Naive thymus-derived CD4-positive, alpha-beta T cell (primary cell): ENCODE data around the gene SLC16A14. TPM values are rescaled to one million over a fixed set of nuclear protein-coding genes. Genes with fewer than 3 reads are reported as not detected.

Experiments
- ATAC-seq: fragments of 150-1000 bp; cut with Tn5 transposase; 2 replicates; pipeline ENCODE4 v1.10.0; 2021; ENCODE audit warnings: mild to moderate bottlenecking, moderate library complexity
- CTCF ChIA-PET: fragments of 350-600 bp; sonication (Branson Sonifier 250); formaldehyde crosslinking; loops from one replicate; lab custom pipeline; 2021; ENCODE audit warnings: antibody characterized with exemption; lab: Charles Lee
- POLR2A ChIA-PET: fragments of 350-600 bp; sonication (Branson Sonifier 250); formaldehyde crosslinking; loops from one replicate; lab custom pipeline; 2021; ENCODE audit warnings: antibody characterized with exemption, inconsistent platforms; lab: Charles Lee
- DNase-seq, 9 donors: peaks; one replicate each; pipeline versions ENCODE4 v3.0.0 to v3.0.0-alpha.2; 2020 to 2022; ENCODE audit warnings: mixed read lengths in 1 of 9
- H3K27ac ChIP-seq: one replicate; pipeline ENCODE4 v1.7.0; 2013; ENCODE audit warnings: mild to moderate bottlenecking, low read depth, low read length, moderate library complexity
- H3K27me3 ChIP-seq, 2 donors: one replicate each; pipeline ENCODE4 v1.7.0; 2013; ENCODE audit warnings: low read length in 2 of 2, mild to moderate bottlenecking in 2 of 2, moderate library complexity in 2 of 2; ENCODE audit not compliant: control insufficient read depth in 2 of 2, insufficient read depth in 2 of 2
- H3K36me3 ChIP-seq, 3 experiments: 1 replicate in 2 of 3; 2 replicates in 1 of 3; pipeline ENCODE4 v1.7.0; 2013; ENCODE audit warnings: low read length in 3 of 3, mild to moderate bottlenecking in 3 of 3, moderate library complexity in 1 of 3; ENCODE audit not compliant: insufficient read depth in 3 of 3, control insufficient read depth in 2 of 3
- H3K4me1 ChIP-seq, 2 donors: one replicate each; pipeline ENCODE4 v1.7.0; 2013; ENCODE audit warnings: low read length in 2 of 2, mild to moderate bottlenecking in 2 of 2, moderate library complexity in 1 of 2; ENCODE audit not compliant: control insufficient read depth in 2 of 2, insufficient read depth in 2 of 2
- H3K4me3 ChIP-seq: 2 replicates; pipeline ENCODE4 v1.7.0; 2013; ENCODE audit warnings: mild to moderate bottlenecking, low read length
- H3K9me3 ChIP-seq, 3 experiments: 1 replicate in 2 of 3; 2 replicates in 1 of 3; pipeline ENCODE4 v1.7.0; 2013; ENCODE audit warnings: low read length in 3 of 3; ENCODE audit not compliant: control insufficient read depth in 2 of 3
- H3K27ac Mint-ChIP-seq, 9 donors: one replicate each; pipeline ENCODE4 v1.8.0; 2020 to 2022; ENCODE audit warnings: mixed read lengths in 9 of 9, mild to moderate bottlenecking in 8 of 9, moderate library complexity in 5 of 9, inconsistent platforms in 2 of 9
- H3K27me3 Mint-ChIP-seq, 5 donors: one replicate each; pipeline ENCODE4 v1.8.0; 2021 to 2022; ENCODE audit warnings: mixed read lengths in 5 of 5, mild to moderate bottlenecking in 1 of 5
- H3K36me3 Mint-ChIP-seq, 5 donors: one replicate each; pipeline ENCODE4 v1.8.0; 2020 to 2022; ENCODE audit warnings: mixed read lengths in 5 of 5, mild to moderate bottlenecking in 3 of 5, inconsistent platforms in 1 of 5
- H3K4me1 Mint-ChIP-seq, 7 donors: one replicate each; pipeline ENCODE4 v1.8.0; 2020 to 2022; ENCODE audit warnings: mixed read lengths in 7 of 7, mild to moderate bottlenecking in 3 of 7, inconsistent platforms in 1 of 7
- H3K4me3 Mint-ChIP-seq, 10 donors: one replicate each; pipeline ENCODE4 v1.8.0; 2020 to 2022; ENCODE audit warnings: mild to moderate bottlenecking in 10 of 10, mixed read lengths in 10 of 10, moderate library complexity in 6 of 10, inconsistent platforms in 2 of 10
- H3K9me3 Mint-ChIP-seq, 11 donors: one replicate each; pipeline ENCODE4 v1.8.0; 2020 to 2022; ENCODE audit warnings: mixed read lengths in 11 of 11, mild to moderate bottlenecking in 4 of 11, inconsistent platforms in 1 of 11, moderate library complexity in 1 of 11
- intact Hi-C, 2 donors: fragments of 100-400 bp; cut with micrococcal nuclease; formaldehyde crosslinking; loops; one replicate each; pipeline ENCODE4 v1.15.1; 2023
- polyA plus RNA-seq, 2 donors: library from polyadenylated mRNA; unstranded; fragments of 300-500 nt; fragmentation: Illumina TruSeq; gene quantifications; one replicate each; pipeline ENCODE4 v1.2.3, GENCODE V29; 2021
- total RNA-seq, 6 experiments: library from RNA in 5 of 6; stranded (reverse) in 5 of 6; gene quantifications; 1 replicate in 5 of 6; 2 replicates in 1 of 6; pipeline ENCODE4 v1.2.3 and lab custom pipeline; 2021 to 2026

The SLC16A14 gene
- total and polyA plus RNA-seq, 7 experiments from 2014 or later = 0.14 to 0.58 (median 0.46) TPM

DNA sequence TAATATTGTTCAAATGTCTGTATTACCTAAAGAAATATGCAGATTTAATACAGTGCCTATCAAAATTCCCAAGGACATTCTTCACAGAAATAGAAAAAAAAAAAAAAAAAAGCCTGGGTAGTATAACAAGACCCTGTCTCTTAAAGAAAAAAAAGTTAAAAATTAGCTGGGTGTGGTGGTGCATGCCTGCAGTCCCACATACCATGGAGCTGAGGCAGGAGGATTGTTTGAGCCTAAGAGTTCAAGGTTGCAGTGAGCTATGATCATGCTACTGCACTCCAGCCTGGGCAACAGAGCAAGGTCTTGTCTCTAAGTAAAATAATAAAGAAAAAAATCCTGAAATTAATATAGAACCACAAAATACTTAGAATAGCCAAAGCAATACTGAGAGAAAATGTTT is 51.9 kb downstream of the SLC16A14 start:
- Mint-ChIP-seq H3K36me3 (no peaks in the 10 kb centered on the region), H3K27ac (no peak overlapping the region), H3K9me3 (no peaks in the 10 kb centered on the region), H3K27me3 (peaks cover 0 to 6% (median 0%) of the 10 kb centered on the region in 5 donors), H3K4me1 (no peaks in the 10 kb centered on the region), H3K4me3 (no peak overlapping the region)
- Histone ChIP-seq H3K27me3 (no peaks in the 10 kb centered on the region), H3K4me1 (no peaks in the 10 kb centered on the region), H3K36me3 (no peaks in the 10 kb centered on the region), H3K27ac (no peak overlapping the region), H3K4me3 (no peak overlapping the region), H3K9me3 (no peaks in the 10 kb centered on the region)
- ATAC-seq (no peak), DNase-seq (no peak)
- intact Hi-C loops = no loop called here
- CTCF ChIA-PET = interaction anchor here (0.6 kb wide), 1 partner anchor 168 kb away, joined by 3 read pairs; no protein-coding TSS in a partner anchor
- POLR2A ChIA-PET = no interaction called here

DNA sequence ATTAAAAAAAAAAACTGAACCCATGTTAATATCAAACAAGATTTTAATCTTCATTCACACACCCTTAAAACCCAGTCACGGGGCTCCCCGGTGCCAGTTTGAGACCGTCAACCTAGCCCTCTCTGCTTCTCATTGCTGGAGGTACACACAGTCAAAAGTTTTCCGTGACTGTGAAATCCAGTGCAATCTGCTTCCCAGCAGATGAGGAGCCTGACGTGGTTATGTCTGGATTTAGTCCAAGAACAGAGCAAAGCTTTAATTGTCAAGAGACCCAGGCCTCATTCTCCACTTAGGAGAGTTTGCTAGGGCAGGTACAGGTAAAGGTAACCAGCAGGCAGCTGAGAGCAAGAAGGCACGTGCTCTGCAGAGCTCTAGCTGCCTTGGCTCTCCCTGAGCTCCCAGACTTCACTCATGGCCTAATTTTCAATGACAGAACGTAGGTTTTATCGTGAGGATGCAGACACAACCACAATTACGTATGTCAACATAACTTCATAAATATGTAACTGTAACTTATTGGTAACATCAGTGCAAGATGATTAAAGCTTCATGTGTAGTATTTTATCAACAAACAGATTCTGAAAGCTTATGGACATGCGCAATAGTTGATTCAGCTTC is 56.3 kb downstream of the SLC16A14 start:
- H3K4me1 Mint-ChIP-seq = peaks cover 5 to 11% (median 7%) of the 10 kb centered on the region in 7 donors
- H3K27ac Mint-ChIP-seq = no peak overlapping the region
- Histone ChIP-seq H3K4me3 (no peak overlapping the region), H3K27me3 (no peaks in the 10 kb centered on the region), H3K4me1 (no peaks in the 10 kb centered on the region), H3K9me3 (no peaks in the 10 kb centered on the region), H3K27ac (no peak overlapping the region), H3K36me3 (no peaks in the 10 kb centered on the region)
- no peaks in the 10 kb centered on the region for H3K9me3 Mint-ChIP-seq
- ChIA-PET CTCF (interaction anchor here (0.7 kb wide), 1 partner anchor 10 kb away, joined by 3 read pairs; no protein-coding TSS in a partner anchor), POLR2A (no interaction called here)
- ATAC-seq (no peak), DNase-seq (no peak)
- intact Hi-C loops = no loop called here
- peaks cover 0 to 9% (median 0%) of the 10 kb centered on the region in 5 donors for H3K36me3 Mint-ChIP-seq
- peaks cover 0 to 6% (median 0%) of the 10 kb centered on the region in 5 donors for H3K27me3 Mint-ChIP-seq
- H3K4me3 Mint-ChIP-seq = no peak overlapping the region

DNA sequence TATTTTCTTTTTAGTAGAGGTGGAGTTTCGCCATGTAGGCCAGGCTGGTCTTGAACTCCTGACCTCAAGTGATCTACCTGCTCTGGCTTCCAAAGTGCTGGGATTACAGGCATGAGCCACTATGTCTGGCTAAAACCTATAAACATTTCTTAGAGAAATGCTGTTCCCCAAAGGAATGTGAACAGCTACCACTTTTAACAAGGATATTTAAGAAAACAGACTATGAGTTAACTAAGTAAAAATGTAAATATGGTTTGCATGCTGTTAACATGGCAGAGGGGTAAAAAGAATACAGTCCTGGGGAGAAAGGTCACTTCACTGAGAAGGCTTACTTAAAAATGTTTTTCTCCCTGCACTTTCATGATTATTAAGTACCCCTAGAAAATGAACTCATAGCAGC is 57.1 kb downstream of the SLC16A14 start:
- CTCF ChIA-PET = interaction anchor here (0.7 kb wide), 1 partner anchor 10 kb away, joined by 3 read pairs; no protein-coding TSS in a partner anchor

DNA sequence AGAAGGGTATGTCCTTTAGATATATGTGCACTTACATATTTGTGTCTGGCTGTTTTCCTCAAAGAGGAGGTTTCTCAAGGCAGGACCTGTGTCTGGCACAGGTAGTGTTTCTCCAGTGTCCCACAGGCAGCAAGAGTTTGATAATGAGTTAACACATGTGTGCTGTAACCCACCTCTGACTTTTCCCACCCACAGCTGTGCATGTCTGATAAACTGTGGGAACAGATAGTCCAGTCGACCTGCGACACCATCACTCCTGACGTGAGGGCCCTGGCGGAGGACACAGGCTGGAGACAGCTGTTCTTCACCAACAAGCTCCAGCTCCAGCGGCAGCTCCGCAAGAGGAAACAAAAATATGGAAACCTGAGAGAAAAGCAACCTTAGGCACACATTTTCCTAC is 58.2 kb downstream of the SLC16A14 start:
- H3K36me3 ChIP-seq = no peaks in the 10 kb centered on the region
- Mint-ChIP-seq H3K27me3 (peaks cover 0 to 6% (median 0%) of the 10 kb centered on the region in 5 donors), H3K36me3 (peaks cover 0 to 9% (median 0%) of the 10 kb centered on the region in 5 donors), H3K4me3 (no peak overlapping the region), H3K27ac (no peak overlapping the region), H3K9me3 (no peaks in the 10 kb centered on the region), H3K4me1 (peaks cover 5 to 11% (median 7%) of the 10 kb centered on the region in 7 donors)
- no peak overlapping the region for H3K27ac ChIP-seq
- intact Hi-C loops = no loop called here
- ATAC-seq = no peak
- H3K27me3 ChIP-seq = no peaks in the 10 kb centered on the region
- ChIA-PET POLR2A (no interaction called here), CTCF (no interaction called here)
- DNase-seq = no peak
- H3K4me3 ChIP-seq = no peak overlapping the region
- H3K4me1 ChIP-seq = no peaks in the 10 kb centered on the region
- H3K9me3 ChIP-seq = no peaks in the 10 kb centered on the region

More for the DNA sequence above, 57.1 kb downstream of the SLC16A14 start:
- H3K27me3 Mint-ChIP-seq = peaks cover 0 to 6% (median 0%) of the 10 kb centered on the region in 5 donors
- Histone ChIP-seq H3K9me3 (no peaks in the 10 kb centered on the region), H3K4me1 (no peaks in the 10 kb centered on the region), H3K27ac (no peak overlapping the region), H3K4me3 (no peak overlapping the region), H3K27me3 (no peaks in the 10 kb centered on the region), H3K36me3 (no peaks in the 10 kb centered on the region)
- H3K9me3 Mint-ChIP-seq = no peaks in the 10 kb centered on the region
- H3K4me3 Mint-ChIP-seq = no peak overlapping the region
- no peak for DNase-seq
- peaks cover 0 to 9% (median 0%) of the 10 kb centered on the region in 5 donors for H3K36me3 Mint-ChIP-seq
- ATAC-seq = no peak
- POLR2A ChIA-PET = no interaction called here
- H3K27ac Mint-ChIP-seq = no peak overlapping the region
- intact Hi-C loops = no loop called here
- H3K4me1 Mint-ChIP-seq = peaks cover 5 to 11% (median 7%) of the 10 kb centered on the region in 7 donors

DNA sequence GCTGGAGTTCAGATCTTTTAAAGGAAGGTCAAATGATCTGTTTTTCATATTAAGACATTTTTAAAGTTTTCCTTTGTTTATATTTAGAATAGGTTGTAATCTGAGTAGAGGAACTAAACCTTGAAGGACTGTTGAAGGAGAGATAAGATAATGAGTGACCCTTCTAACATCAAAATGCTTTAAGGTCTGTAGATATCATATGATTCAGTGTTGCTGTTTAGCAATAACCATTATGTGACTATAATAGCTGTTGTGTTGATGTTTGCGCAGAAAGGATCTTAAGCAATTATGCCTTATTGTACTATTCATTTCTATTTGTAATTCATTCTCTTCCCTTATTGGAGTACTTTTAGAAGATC is 60.0 kb downstream of the SLC16A14 start:
- ChIA-PET POLR2A (no interaction called here), CTCF (interaction anchor here (0.7 to 2.9 kb wide), 4 partner anchors 12 to 789 kb away, joined by 3 to 16 read pairs (median 4); no protein-coding TSS in a partner anchor)
- Histone ChIP-seq H3K4me1 (no peaks in the 10 kb centered on the region), H3K9me3 (no peaks in the 10 kb centered on the region), H3K27me3 (no peaks in the 10 kb centered on the region), H3K36me3 (no peaks in the 10 kb centered on the region), H3K4me3 (no peak overlapping the region), H3K27ac (no peak overlapping the region)
- Mint-ChIP-seq H3K36me3 (peaks cover 0 to 13% (median 7%) of the 10 kb centered on the region in 5 donors), H3K9me3 (no peaks in the 10 kb centered on the region), H3K27me3 (no peaks in the 10 kb centered on the region), H3K27ac (no peak overlapping the region), H3K4me3 (peak overlapping the region in 2 of 10 donors; percentile 8 to 62), H3K4me1 (peaks cover 5 to 11% (median 7%) of the 10 kb centered on the region in 7 donors)
- intact Hi-C loops = loop anchor here (1.0 to 2.0 kb wide), 7 partner anchors 59 to 806 kb away; partner anchors contain the start of gene SLC16A14 (in 1 of the 2)
- no peak for DNase-seq
- no peak for ATAC-seq

DNA sequence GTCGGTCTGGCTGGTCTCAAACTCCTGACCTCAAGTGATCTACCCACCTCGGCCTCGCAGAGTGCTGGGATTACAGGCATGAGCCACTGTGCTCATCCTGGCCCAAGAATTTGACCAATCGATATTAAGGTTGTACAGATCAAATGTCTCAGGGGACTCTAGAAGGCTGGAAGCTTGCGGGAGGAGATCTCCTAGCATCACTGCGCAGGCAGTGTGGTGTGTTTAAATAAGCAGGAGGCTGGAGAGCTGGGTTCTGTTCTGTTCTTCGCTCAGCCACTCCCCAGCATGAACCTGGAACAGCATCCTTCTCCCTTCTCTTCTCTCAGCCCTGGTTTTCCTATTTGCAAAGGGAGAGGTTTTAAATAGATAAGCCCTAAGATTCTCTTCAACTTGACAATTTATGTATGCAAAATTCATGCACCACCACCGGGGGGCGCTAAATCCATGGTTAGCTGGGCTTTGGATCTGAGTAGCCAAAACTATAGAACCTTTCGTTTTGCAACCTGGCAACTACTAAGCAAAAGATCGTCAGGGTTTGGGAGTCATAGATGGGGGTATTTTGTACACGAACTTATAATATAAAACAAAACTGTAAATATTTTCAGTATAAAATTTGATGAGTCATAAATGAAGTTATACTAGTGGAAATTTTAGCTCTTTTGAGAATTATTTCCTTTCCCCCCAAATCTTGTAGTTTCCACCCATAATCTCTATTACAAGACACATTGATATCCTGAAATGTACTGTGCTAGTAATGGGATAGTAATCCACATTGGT is 60.6 kb downstream of the SLC16A14 start:
- H3K4me3 ChIP-seq = no peak overlapping the region
- no peaks in the 10 kb centered on the region for H3K9me3 ChIP-seq
- H3K27ac Mint-ChIP-seq = peak overlapping the region in 1 of 9 donors; percentile 0
- H3K36me3 ChIP-seq = no peaks in the 10 kb centered on the region
- H3K36me3 Mint-ChIP-seq = peaks cover 0 to 13% (median 7%) of the 10 kb centered on the region in 5 donors
- no peaks in the 10 kb centered on the region for H3K27me3 ChIP-seq
- no peaks in the 10 kb centered on the region for H3K4me1 ChIP-seq
- peak; percentile 80 for ATAC-seq
- H3K27me3 Mint-ChIP-seq = no peaks in the 10 kb centered on the region
- peak overlapping the region in 9 of 10 donors; percentile 25 to 71 (median 62) for H3K4me3 Mint-ChIP-seq
- peak; percentile 53 to 83 (median 72) for DNase-seq
- ChIA-PET CTCF (interaction anchor here (0.5 to 2.9 kb wide), 6 partner anchors 12 to 1746 kb away, joined by 3 to 16 read pairs (median 4); no protein-coding TSS in a partner anchor), POLR2A (interaction anchor here (0.6 kb wide), 2 partner anchors 34 to 526 kb away, joined by 3 read pairs; no protein-coding TSS in a partner anchor)
- H3K27ac ChIP-seq = no peak overlapping the region
- intact Hi-C loops = loop anchor here (1.0 to 2.0 kb wide), 7 partner anchors 59 to 806 kb away; partner anchors contain the start of gene SLC16A14 (in 1 of the 2)
- H3K9me3 Mint-ChIP-seq = no peaks in the 10 kb centered on the region
- H3K4me1 Mint-ChIP-seq = peaks cover 5 to 11% (median 7%) of the 10 kb centered on the region in 7 donors
